NCI-H2081 treated with DMSO at 0.1 percent for 48 hours (cell line): ENCODE measurements around the gene PPP1R26.
"Not testable (repeated sequence)": the region's sequence is repeated elsewhere in the genome, so short reads cannot be mapped to it uniquely, and the experiment has no call there.

ENCODE experiments used
- DNase-seq: peaks from one replicate; lab custom pipeline; 2025; lab: John Stamatoyannopoulos, UW

PPP1R26 gene

GRCh38 chr9:135479469-135480052, at the start of gene PPP1R26:
PPP1R26 (plus strand) TSS chr9:135479782; CDS start chr9:135484511, 4,729 bp downstream.
- DNase-seq, result no peak

- DNase-seq, result no peak
Measured at GRCh38 chr9:135437259-135437658, 42.3 kb upstream of the PPP1R26 start.

GRCh38 chr9:135437696-135438095, 41.9 kb upstream of the PPP1R26 start:
- not testable (repeated sequence) for DNase-seq

GRCh38 chr9:135438581-135439232, 40.9 kb upstream of the PPP1R26 start:
- DNase-seq, result not testable (repeated sequence)

- DNase-seq, result not testable (repeated sequence)
Measured at GRCh38 chr9:135439514-135439913, 40.1 kb upstream of the PPP1R26 start.

GRCh38 chr9:135439916-135440315, 39.7 kb upstream of the PPP1R26 start:
- DNase-seq, result no peak

- DNase-seq, result no peak
Measured at GRCh38 chr9:135440620-135441019, 39.0 kb upstream of the PPP1R26 start.

- DNase-seq, result not testable (repeated sequence)
Measured at GRCh38 chr9:135441105-135442071, 38.2 kb upstream of the PPP1R26 start.

- DNase-seq, result no peak
Measured at GRCh38 chr9:135442075-135442474, 37.5 kb upstream of the PPP1R26 start.

GRCh38 chr9:135443797-135444425, 35.7 kb upstream of the PPP1R26 start:
- no peak for DNase-seq

- DNase-seq, result no peak
Measured at GRCh38 chr9:135447126-135447525, 32.5 kb upstream of the PPP1R26 start.

GRCh38 chr9:135448663-135449100, 30.9 kb upstream of the PPP1R26 start:
- no peak for DNase-seq

- DNase-seq, result not testable (repeated sequence)
Measured at GRCh38 chr9:135449532-135449931, 30.1 kb upstream of the PPP1R26 start.

- no peak for DNase-seq
Measured at GRCh38 chr9:135450956-135451355, 28.6 kb upstream of the PPP1R26 start.

GRCh38 chr9:135451909-135452308, 27.7 kb upstream of the PPP1R26 start:
- DNase-seq, result not testable (repeated sequence)

GRCh38 chr9:135454737-135455136, 24.8 kb upstream of the PPP1R26 start:
- no peak for DNase-seq

GRCh38 chr9:135455401-135456030, 24.1 kb upstream of the PPP1R26 start:
- DNase-seq, result no peak

GRCh38 chr9:135456436-135457104, 23.0 kb upstream of the PPP1R26 start:
- DNase-seq, result no peak

- not testable (repeated sequence) for DNase-seq
Measured at GRCh38 chr9:135458478-135458877, 21.1 kb upstream of the PPP1R26 start.

GRCh38 chr9:135461936-135462335, 17.6 kb upstream of the PPP1R26 start:
- DNase-seq, result no peak

GRCh38 chr9:135463140-135463539, 16.4 kb upstream of the PPP1R26 start:
- DNase-seq, result no peak
